Activated B cell treated with CpG ODN at 0.5 μM for 24 hours (primary cell): ENCODE measurements around the gene KCNA3. TPM values are rescaled to one million over a fixed set of nuclear protein-coding genes. Genes with fewer than 3 reads are reported as not detected.

Experiments
- ATAC-seq: fragments of 200-7000 bp; cut with Tn5 transposase; one replicate; pipeline ENCODE4 v1.10.0; 2021; ENCODE audit warnings: low read depth, mild to moderate bottlenecking, moderate library complexity
- CTCF ChIA-PET: fragments of 350-600 bp; sonication (Branson Sonifier 250); formaldehyde crosslinking; loops from one replicate; lab custom pipeline; 2021; ENCODE audit warnings: antibody characterized with exemption; lab: Charles Lee
- POLR2A ChIA-PET: fragments of 350-600 bp; sonication (Branson Sonifier 250); formaldehyde crosslinking; loops from one replicate; lab custom pipeline; 2021; ENCODE audit warnings: antibody characterized with exemption; lab: Charles Lee
- DNase-seq: peaks from one replicate; pipeline ENCODE4 v3.0.0; 2022
- H3K27ac Mint-ChIP-seq: one replicate; pipeline ENCODE4 v1.8.0; 2020; ENCODE audit warnings: mixed read lengths
- H3K27me3 Mint-ChIP-seq: one replicate; pipeline ENCODE4 v1.8.0; 2021; ENCODE audit warnings: mixed read lengths
- H3K36me3 Mint-ChIP-seq: one replicate; pipeline ENCODE4 v1.8.0; 2021; ENCODE audit warnings: low read depth, mixed read lengths
- H3K4me1 Mint-ChIP-seq: one replicate; pipeline ENCODE4 v1.8.0; 2021; ENCODE audit warnings: mixed read lengths
- H3K4me3 Mint-ChIP-seq: one replicate; pipeline ENCODE4 v1.8.0; 2020; ENCODE audit warnings: mild to moderate bottlenecking, mixed read lengths
- H3K9me3 Mint-ChIP-seq: one replicate; pipeline ENCODE4 v1.8.0; 2020; ENCODE audit warnings: mixed read lengths
- CTCF ChIP-seq: fragments of 200-600 bp; IDR thresholded peaks from one replicate; pipeline ENCODE4 v1.8.0; 2022; ENCODE audit warnings: antibody characterized with exemption, mild to moderate bottlenecking
- intact Hi-C: fragments of 100-400 bp; cut with micrococcal nuclease; formaldehyde crosslinking; loops from one replicate; pipeline ENCODE4 v1.15.1; 2024
- total RNA-seq: library from RNA; stranded (reverse); gene quantifications from 2 replicates; pipeline ENCODE4 v1.2.3, GENCODE V29; 2022

The KCNA3 gene
- total RNA-seq, 1 donor from 2014 or later: 20.0 TPM

GRCh38 chr1:110690709-110691365 lies 16.1 kb upstream of the KCNA3 start:
- H3K4me1 Mint-ChIP-seq: peaks cover 3% of the 10 kb centered on the region
- CTCF ChIA-PET: no interaction called here
- DNase-seq: no peak
- no peaks in the 10 kb centered on the region for H3K36me3 Mint-ChIP-seq
- POLR2A ChIA-PET: interaction anchor here (1.0 kb wide), 1 partner anchor 59 kb away, joined by 3 read pairs; no protein-coding TSS in a partner anchor
- H3K27me3 Mint-ChIP-seq: peaks cover 2% of the 10 kb centered on the region
- TF ChIP-seq CTCF: no peak
- H3K9me3 Mint-ChIP-seq: no peaks in the 10 kb centered on the region
- no peak overlapping the region for H3K4me3 Mint-ChIP-seq
- no peak overlapping the region for H3K27ac Mint-ChIP-seq
- intact Hi-C loops: no loop called here
- ATAC-seq: no peak

GRCh38 chr1:110689868-110690267 lies 15.1 kb upstream of the KCNA3 start:
- ATAC-seq (no peak), DNase-seq (no peak)
- no peaks in the 10 kb centered on the region for H3K9me3 Mint-ChIP-seq
- H3K4me3 Mint-ChIP-seq: no peak overlapping the region
- H3K27ac Mint-ChIP-seq: no peak overlapping the region
- peaks cover 2% of the 10 kb centered on the region for H3K27me3 Mint-ChIP-seq
- intact Hi-C loops: no loop called here
- POLR2A ChIA-PET: interaction anchor here (1.0 kb wide), 1 partner anchor 58 kb away, joined by 3 read pairs; no protein-coding TSS in a partner anchor
- H3K36me3 Mint-ChIP-seq: no peaks in the 10 kb centered on the region
- H3K4me1 Mint-ChIP-seq: peaks cover 3% of the 10 kb centered on the region
- CTCF ChIA-PET: no interaction called here
- no peak for TF ChIP-seq CTCF

- TF ChIP-seq CTCF: no peak
- Mint-ChIP-seq H3K4me1 (peaks cover 3% of the 10 kb centered on the region), H3K4me3 (no peak overlapping the region), H3K27me3 (peaks cover 2% of the 10 kb centered on the region), H3K27ac (no peak overlapping the region), H3K36me3 (no peaks in the 10 kb centered on the region), H3K9me3 (no peaks in the 10 kb centered on the region)
- no peak for ATAC-seq
- CTCF ChIA-PET: no interaction called here
- POLR2A ChIA-PET: no interaction called here
- intact Hi-C loops: no loop called here
- no peak for DNase-seq
Observed at GRCh38 chr1:110688514-110688913, 13.8 kb upstream of the KCNA3 start.

- no peaks in the 10 kb centered on the region for H3K9me3 Mint-ChIP-seq
- peaks cover 2% of the 10 kb centered on the region for H3K27me3 Mint-ChIP-seq
- no peak for DNase-seq
- no peak overlapping the region for H3K4me3 Mint-ChIP-seq
- ChIA-PET CTCF (interaction anchor here (1.9 kb wide), 1 partner anchor 78 kb away, joined by 5 read pairs; no protein-coding TSS in a partner anchor), POLR2A (no interaction called here)
- no peaks in the 10 kb centered on the region for H3K36me3 Mint-ChIP-seq
- H3K4me1 Mint-ChIP-seq: peaks cover 3% of the 10 kb centered on the region
- no peak overlapping the region for H3K27ac Mint-ChIP-seq
- ATAC-seq: no peak
- TF ChIP-seq CTCF: no peak
- intact Hi-C loops: no loop called here
Observed at GRCh38 chr1:110687250-110687649, 12.5 kb upstream of the KCNA3 start.

- peak; percentile 56 for ATAC-seq
- intact Hi-C loops: loop anchor here (1.0 kb wide), 1 partner anchor 55 kb away; no protein-coding TSS in a partner anchor
- no peak for DNase-seq
- H3K27me3 Mint-ChIP-seq: no peaks in the 10 kb centered on the region
- H3K4me1 Mint-ChIP-seq: peaks cover 3% of the 10 kb centered on the region
- no peak for TF ChIP-seq CTCF
- no peak overlapping the region for H3K27ac Mint-ChIP-seq
- no peaks in the 10 kb centered on the region for H3K36me3 Mint-ChIP-seq
- ChIA-PET POLR2A (no interaction called here), CTCF (interaction anchor here (0.7 to 1.9 kb wide), 2 partner anchors 55 to 79 kb away, joined by 5 to 6 read pairs; no protein-coding TSS in a partner anchor)
- no peaks in the 10 kb centered on the region for H3K9me3 Mint-ChIP-seq
- no peak overlapping the region for H3K4me3 Mint-ChIP-seq
Observed at GRCh38 chr1:110686188-110686587, 11.4 kb upstream of the KCNA3 start.
